H1 (cell line): ENCODE measurements around the gene NTN1. TPM values are rescaled to one million over a fixed set of nuclear protein-coding genes. Genes with fewer than 3 reads are reported as not detected.

Experiments
- CTCF ChIA-PET: fragments of 300-600 bp; sonication (Branson Sonifier 250); formaldehyde crosslinking; loops from one replicate; lab custom pipeline; 2021; ENCODE audit not compliant: partially characterized antibody; lab: Charles Lee
- POLR2A ChIA-PET: fragments of 300-600 bp; sonication (Branson Sonifier 250); formaldehyde crosslinking; loops from one replicate; lab custom pipeline; 2021; ENCODE audit warnings: inconsistent platforms; ENCODE audit not compliant: partially characterized antibody; lab: Charles Lee
- DNase-seq, 2 experiments: peaks; one replicate each; pipeline versions ENCODE4 v3.0.0 to v3.0.0-alpha.2; 2010 to 2022; ENCODE audit warnings: low spot score in 2 of 2, low read depth in 1 of 2, mixed read lengths in 1 of 2
- FAIRE-seq: peaks from 2 replicates; lab custom pipeline; 2011; peaks lifted over from hg19 to GRCh38; lab: Jason Lieb, UNC
- H2AFZ ChIP-seq: 2 replicates; pipeline ENCODE4 v1.8.1; 2012; ENCODE audit warnings: low read length, inconsistent platforms
- H2AK5ac ChIP-seq: 2 replicates; pipeline ENCODE4 v1.6.1; 2013; ENCODE audit warnings: low read depth, low read length
- H2BK120ac ChIP-seq: replicated peaks from 2 replicates; pipeline ENCODE3; 2013; ENCODE audit warnings: low read depth, low read length, inconsistent platforms
- H2BK12ac ChIP-seq: 2 replicates; pipeline ENCODE4 v1.6.1; 2013; ENCODE audit warnings: low read depth, low read length
- H2BK15ac ChIP-seq: 2 replicates; pipeline ENCODE4 v1.6.1; 2013; ENCODE audit warnings: low read length
- H2BK20ac ChIP-seq: 2 replicates; pipeline ENCODE4 v1.6.1; 2013; ENCODE audit warnings: low read length
- H2BK5ac ChIP-seq: 2 replicates; pipeline ENCODE4 v1.6.1; 2013; ENCODE audit warnings: low read depth, low read length
- H3K14ac ChIP-seq: 2 replicates; pipeline ENCODE4 v1.6.1; 2013; ENCODE audit warnings: inconsistent platforms; ENCODE audit not compliant: insufficient read length
- H3K18ac ChIP-seq: 2 replicates; pipeline ENCODE4 v1.6.1; 2013; ENCODE audit warnings: low read length; ENCODE audit errors: extremely low read depth
- H3K23ac ChIP-seq: 2 replicates; pipeline ENCODE4 v1.6.1; 2013; ENCODE audit warnings: inconsistent platforms; ENCODE audit not compliant: insufficient read length
- H3K23me2 ChIP-seq: 2 replicates; pipeline ENCODE4 v1.6.1; 2013; ENCODE audit warnings: low read depth, low read length
- H3K27ac ChIP-seq: 2 replicates; pipeline ENCODE4 v1.6.1; 2011; ENCODE audit warnings: low read depth, low read length, inconsistent platforms
- H3K27me3 ChIP-seq, 4 experiments: replicated peaks in 1 of 4; 1 replicate in 1 of 4; 2 replicates in 3 of 4; pipeline versions ENCODE4 v1.6.1 to v1.8.1; 2011 to 2013; ENCODE audit warnings: low read length in 3 of 4, mild to moderate bottlenecking in 3 of 4, inconsistent platforms in 2 of 4, mixed read lengths in 2 of 4, moderate library complexity in 1 of 4; ENCODE audit not compliant: control insufficient read depth in 3 of 4, insufficient read depth in 3 of 4; ENCODE audit errors: extremely low read depth in 1 of 4
- H3K36me3 ChIP-seq, 4 experiments: 2 replicates each; pipeline versions ENCODE4 v1.6.1 to v1.8.1; 2011 to 2013; ENCODE audit warnings: mild to moderate bottlenecking in 4 of 4, low read length in 3 of 4, moderate library complexity in 2 of 4, control low read depth in 1 of 4, inconsistent platforms in 1 of 4; ENCODE audit not compliant: insufficient read depth in 4 of 4, control insufficient read depth in 2 of 4
- H3K4ac ChIP-seq: replicated peaks from 2 replicates; pipeline ENCODE3; 2013; ENCODE audit warnings: low read length, low read depth, mixed read lengths, inconsistent platforms; ENCODE audit not compliant: insufficient read length
- H3K4me1 ChIP-seq, 4 experiments: replicated peaks in 1 of 4; 1 replicate in 1 of 4; 2 replicates in 3 of 4; pipeline versions ENCODE4 v1.6.1 to v1.8.1; 2011 to 2013; ENCODE audit warnings: low read length in 3 of 4, inconsistent platforms in 2 of 4, mixed read lengths in 1 of 4; ENCODE audit not compliant: insufficient read depth in 4 of 4, control insufficient read depth in 3 of 4
- H3K4me2 ChIP-seq, 2 experiments: 2 replicates each; pipeline versions ENCODE4 v1.6.1 to v1.8.1; 2011 to 2013; ENCODE audit warnings: low read depth in 2 of 2, low read length in 2 of 2, control low read depth in 1 of 2, inconsistent platforms in 1 of 2, mild to moderate bottlenecking in 1 of 2; ENCODE audit not compliant: insufficient read depth in 1 of 2
- H3K4me3 ChIP-seq, 4 experiments: fragments of 200-600, 300-600 bp in 1 of 4; sonication (generic), shearing (Covaris generic), sonication (Bioruptor Twin) in 1 of 4; 2 replicates each; pipeline versions ENCODE4 v1.5.1 to v1.8.1; 2011 to 2016; ENCODE audit warnings: low read length in 4 of 4, low read depth in 3 of 4, control low read depth in 2 of 4, inconsistent platforms in 2 of 4, mild to moderate bottlenecking in 2 of 4, mixed read lengths in 1 of 4, moderate library complexity in 1 of 4; ENCODE audit not compliant: insufficient read depth in 2 of 4; ENCODE audit errors: extremely low read depth in 1 of 4
- H3K56ac ChIP-seq: replicated peaks from 2 replicates; pipeline ENCODE3; 2013; ENCODE audit warnings: low read depth, mild to moderate bottlenecking, mixed read lengths, low read length, inconsistent platforms; ENCODE audit not compliant: insufficient read length
- H3K79me1 ChIP-seq: 2 replicates; pipeline ENCODE4 v1.6.1; 2013; ENCODE audit warnings: low read depth, low read length, control low read depth
- H3K79me2 ChIP-seq, 2 experiments: 2 replicates each; pipeline versions ENCODE4 v1.6.1 to v1.8.1; 2012 to 2013; ENCODE audit warnings: low read length in 2 of 2, mild to moderate bottlenecking in 2 of 2, inconsistent platforms in 1 of 2; ENCODE audit not compliant: insufficient read depth in 2 of 2, control insufficient read depth in 1 of 2
- H3K9ac ChIP-seq, 4 experiments: replicated peaks in 1 of 4; 1 replicate in 1 of 4; 2 replicates in 3 of 4; pipeline versions ENCODE4 v1.6.1 to v1.8.1; 2011 to 2013; ENCODE audit warnings: low read depth in 3 of 4, low read length in 3 of 4, control low read depth in 2 of 4, mild to moderate bottlenecking in 2 of 4, moderate library complexity in 2 of 4, inconsistent platforms in 1 of 4; ENCODE audit errors: extremely low read depth in 1 of 4
- H3K9me3 ChIP-seq, 2 experiments: 2 replicates each; pipeline versions ENCODE4 v1.6.1 to v1.8.1; 2012 to 2013; ENCODE audit warnings: mild to moderate bottlenecking in 2 of 2, moderate library complexity in 2 of 2, control low read depth in 1 of 2, inconsistent platforms in 1 of 2, low read depth in 1 of 2, low read length in 1 of 2, mixed read lengths in 1 of 2; ENCODE audit not compliant: insufficient read depth in 2 of 2
- H4K20me1 ChIP-seq, 2 experiments: replicated peaks in 1 of 2; 2 replicates each; pipeline versions ENCODE3 to v1.8.1; 2011 to 2013; ENCODE audit warnings: inconsistent platforms in 2 of 2, low read length in 2 of 2, mild to moderate bottlenecking in 1 of 2; ENCODE audit not compliant: insufficient read depth in 2 of 2, control insufficient read depth in 1 of 2
- H4K5ac ChIP-seq: 2 replicates; pipeline ENCODE4 v1.6.1; 2013; ENCODE audit warnings: low read length, low read depth, mixed read lengths, inconsistent platforms; ENCODE audit not compliant: insufficient read length
- H4K8ac ChIP-seq: 2 replicates; pipeline ENCODE4 v1.8.0; 2013; ENCODE audit warnings: mild to moderate bottlenecking, moderate library complexity, low read length, inconsistent platforms; ENCODE audit not compliant: insufficient read depth; ENCODE audit errors: extremely low read depth
- H4K91ac ChIP-seq: replicated peaks from 2 replicates; pipeline ENCODE3; 2013; ENCODE audit warnings: low read length, mixed read lengths, inconsistent platforms; ENCODE audit not compliant: insufficient read length
- KDM1A ChIP-seq: fragments of 200-600, 300-600 bp; sonication (generic); IDR thresholded peaks from 2 replicates; pipeline ENCODE4 v1.7.1; 2016; ENCODE audit warnings: mild to moderate bottlenecking, low read length, borderline replicate concordance
- ZNF274 ChIP-seq: IDR thresholded peaks from 2 replicates; pipeline ENCODE4 v1.7.0; 2012; ENCODE audit warnings: low read length, borderline replicate concordance; ENCODE audit errors: extremely low read depth
- WGBS, 2 experiments: shearing (Covaris generic) in 1 of 2; methylation state at CpG; one replicate each; pipeline versions ENCODE4 v1.1.6 to v1.1.7; 2013 to 2015; ENCODE audit warnings: low lambda C conversion rate in 2 of 2, mixed read lengths in 2 of 2, inconsistent platforms in 1 of 2, low coverage in 1 of 2, missing lambda C conversion rate in 1 of 2; ENCODE audit not compliant: insufficient replicate concordance in 2 of 2, insufficient coverage in 1 of 2, insufficient read length in 1 of 2; ENCODE audit errors: extremely low coverage in 1 of 2, missing lambda C conversion rate in 1 of 2; 5-methylcytosine and 5-hydroxymethylcytosine counted together
- polyA plus RNA-seq, 7 experiments: library from polyadenylated mRNA; depleted of rRNA in 3 of 7; stranded (reverse) in 5 of 7; unstranded in 2 of 7; fragments of >200 nt in 5 of 7; fragments of 200-250 nt in 2 of 7; gene quantifications; 1 replicate in 5 of 7; 2 replicates in 1 of 7; 4 replicates in 1 of 7; pipeline versions ENCODE4 v1.2.1 to v1.2.3, GENCODE V29; 2011 to 2013; ENCODE audit warnings: missing spikeins in 2 of 7, mixed read lengths in 2 of 7
- total RNA-seq: library from RNA; stranded (reverse); fragmentation: NEBNext Ultra II Directional; extraction: Animal tissue kit (Norgen Biotek cat#: 25700); gene quantifications from 2 replicates; pipeline ENCODE4 v1.2.1, GENCODE V29; 2021
- TF ChIP-seq, protein P1 (sequence below): IDR thresholded peaks from 2 replicates; pipeline ENCODE4 v1.6.1; 2012; ENCODE audit warnings: inconsistent platforms

The NTN1 gene
- total and polyA plus RNA-seq, 2 of the 8 experiments (the other 6 are each of a cell fraction or from before 2014, with no cell fraction given), result 2.0 to 2.3 TPM

- Histone ChIP-seq H4K91ac (no peak overlapping the region), H4K8ac (no peak overlapping the region), H3K79me2 (no peaks in the 10 kb centered on the region), H3K4me1 (peaks cover 0 to 2% (median 0%) of the 10 kb centered on the region in 4 experiments; a peak in 3 of 7 replicates), H2BK120ac (no peak overlapping the region), H3K9me3 (no peaks in the 10 kb centered on the region), H3K9ac (no peak overlapping the region), H2AK5ac (no peak overlapping the region), H3K79me1 (no peaks in the 10 kb centered on the region), H3K4ac (no peak overlapping the region), H2BK20ac (no peak overlapping the region), H3K27me3 (no peaks in the 10 kb centered on the region), H2BK12ac (no peak overlapping the region), H3K14ac (no peak overlapping the region), H2AFZ (no peak overlapping the region), H3K56ac (no peak overlapping the region), H3K4me2 (no peak overlapping the region), H3K18ac (no peak overlapping the region), H3K4me3 (no peak overlapping the region), H2BK15ac (no peak overlapping the region), H3K27ac (no peak overlapping the region), H4K5ac (no peak overlapping the region), H4K20me1 (no peaks in the 10 kb centered on the region), H3K23ac (no peak overlapping the region), H3K23me2 (no peaks in the 10 kb centered on the region; the same call in 1 of the 2 replicates), H2BK5ac (no peak overlapping the region), H3K36me3 (no peaks in the 10 kb centered on the region)
- no peak for FAIRE-seq
- WGBS, 2 experiments, result 94% methylated on average over 8 of the region's 8 CpGs; no CpG with 5 or more reads in 1 of the 2 experiments
- CTCF ChIA-PET, result interaction anchor here (1.0 to 1.6 kb wide), 3 partner anchors 9 to 243 kb away, joined by 4 to 9 read pairs (median 7); no protein-coding TSS in a partner anchor
- POLR2A ChIA-PET, result no interaction called here
- DNase-seq, result no peak
- TF ChIP-seq, protein P1, sequence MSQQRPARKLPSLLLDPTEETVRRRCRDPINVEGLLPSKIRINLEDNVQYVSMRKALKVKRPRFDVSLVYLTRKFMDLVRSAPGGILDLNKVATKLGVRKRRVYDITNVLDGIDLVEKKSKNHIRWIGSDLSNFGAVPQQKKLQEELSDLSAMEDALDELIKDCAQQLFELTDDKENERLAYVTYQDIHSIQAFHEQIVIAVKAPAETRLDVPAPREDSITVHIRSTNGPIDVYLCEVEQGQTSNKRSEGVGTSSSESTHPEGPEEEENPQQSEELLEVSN, result no peak
- TF ChIP-seq KDM1A, result no peak
- no peak for TF ChIP-seq ZNF274
These were observed 258.6 kb downstream of the NTN1 start for GRCh38 chr17:9279893-9280292.
